NCI-H460 (cell line): Measurements from ENCODE around the gene DUOX1. TPM values are rescaled to one million over a fixed set of nuclear protein-coding genes. Genes with fewer than 3 reads are reported as not detected.

Source experiments
- DNase-seq: peaks from one replicate; pipeline ENCODE4 v3.0.0-alpha.2; 2016; ENCODE audit warnings: low read depth; ENCODE audit errors: extremely low read depth
- total RNA-seq: library from RNA; depleted of rRNA; stranded (reverse); fragments of >200 nt; shearing (Covaris generic); gene quantifications from 2 replicates; pipeline ENCODE4 v1.2.3, GENCODE V29; 2014

Gene DUOX1
- total RNA-seq, 1 experiment from 2014 or later: not detected

DNA sequence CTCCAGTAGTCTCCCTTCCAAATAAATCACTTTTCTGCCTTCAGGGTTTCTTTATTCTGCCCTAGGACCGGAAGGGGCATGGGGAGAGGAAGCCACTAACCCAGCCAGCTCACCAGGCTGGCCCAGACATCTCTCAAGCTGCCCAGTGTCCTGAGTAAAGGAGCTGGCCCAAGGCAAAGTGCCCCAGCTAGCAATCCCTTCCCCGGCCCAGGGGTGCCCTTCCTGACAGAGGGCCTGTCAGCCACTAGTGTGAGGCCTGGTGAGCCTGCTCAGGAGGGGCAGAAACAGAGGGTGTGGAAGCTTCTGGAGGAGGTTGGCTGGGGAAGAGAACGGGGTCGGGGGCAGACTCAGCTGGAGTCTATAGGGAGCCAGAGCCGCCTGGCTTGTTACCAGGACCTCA, 35.7 kb downstream of the DUOX1 start:
- DNase-seq: no peak

DNA sequence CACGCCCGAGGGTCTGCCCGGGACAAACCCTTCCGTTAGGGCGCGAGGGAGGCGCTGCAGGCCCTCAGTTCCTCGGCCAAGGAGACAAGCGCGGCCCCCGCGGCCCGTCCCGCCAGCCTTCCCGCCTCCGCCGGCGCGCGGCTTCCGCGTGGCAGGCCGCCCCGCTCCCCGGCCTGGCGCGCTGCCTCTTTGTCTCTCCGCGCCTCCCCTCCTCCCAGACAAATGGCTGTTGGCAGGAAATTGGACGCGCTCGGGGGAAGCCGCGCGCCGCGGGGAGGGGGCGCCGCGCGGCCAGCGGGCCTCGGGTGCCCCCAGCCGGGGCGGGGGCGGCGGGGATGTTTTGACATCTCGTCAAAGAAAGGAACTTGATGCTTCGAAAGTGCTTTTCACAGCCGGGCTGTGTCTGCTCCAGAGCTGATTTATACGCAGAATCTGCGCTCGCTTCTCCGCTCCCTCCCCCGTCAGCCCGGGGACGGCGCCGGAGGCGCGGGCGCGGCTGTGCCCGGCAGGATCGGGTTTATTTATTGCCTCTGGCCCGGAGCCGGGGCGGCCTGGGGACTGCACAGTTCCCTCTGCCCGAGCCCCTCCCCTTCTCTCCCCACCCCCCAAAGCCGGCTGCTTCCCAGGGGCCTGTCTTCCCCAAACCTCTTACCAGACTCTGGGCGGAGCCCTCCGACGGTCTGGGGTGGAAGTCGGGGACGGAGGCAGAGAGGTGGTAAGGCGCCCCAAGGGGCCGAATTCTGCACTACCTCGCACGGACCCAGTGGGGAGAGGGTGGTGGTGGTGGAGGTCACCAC, 37.2 kb downstream of the DUOX1 start:
- DNase-seq: peak; percentile 83

DNA sequence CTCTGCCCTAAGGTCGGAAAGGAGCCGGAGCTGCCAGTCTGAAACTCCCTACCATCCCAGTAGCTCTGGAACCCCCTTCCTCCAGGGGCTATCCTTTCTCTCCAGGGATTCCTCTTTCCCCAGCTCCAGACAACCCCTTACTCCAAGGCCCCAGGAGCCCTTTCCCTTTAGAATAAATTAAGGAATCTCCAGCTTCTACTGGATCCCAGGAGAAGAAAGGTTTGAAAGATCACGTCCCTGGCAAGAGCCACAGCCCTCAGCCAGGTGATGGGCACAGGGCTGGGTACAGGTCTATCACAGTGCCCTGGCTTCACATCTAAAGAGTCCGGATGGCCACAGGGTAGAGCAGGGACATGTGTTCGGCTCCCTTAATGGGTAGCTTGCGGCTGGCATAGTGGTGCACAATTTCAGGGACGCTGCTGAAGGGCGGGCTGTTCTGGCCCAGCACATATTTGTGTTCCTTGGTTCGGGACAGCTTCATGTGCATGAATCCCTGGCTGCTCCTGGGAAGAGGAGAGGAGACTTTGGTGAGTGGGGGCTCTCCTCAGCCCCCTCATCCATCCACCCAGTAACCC, 37.9 kb downstream of the DUOX1 start:
- no peak for DNase-seq

DNA sequence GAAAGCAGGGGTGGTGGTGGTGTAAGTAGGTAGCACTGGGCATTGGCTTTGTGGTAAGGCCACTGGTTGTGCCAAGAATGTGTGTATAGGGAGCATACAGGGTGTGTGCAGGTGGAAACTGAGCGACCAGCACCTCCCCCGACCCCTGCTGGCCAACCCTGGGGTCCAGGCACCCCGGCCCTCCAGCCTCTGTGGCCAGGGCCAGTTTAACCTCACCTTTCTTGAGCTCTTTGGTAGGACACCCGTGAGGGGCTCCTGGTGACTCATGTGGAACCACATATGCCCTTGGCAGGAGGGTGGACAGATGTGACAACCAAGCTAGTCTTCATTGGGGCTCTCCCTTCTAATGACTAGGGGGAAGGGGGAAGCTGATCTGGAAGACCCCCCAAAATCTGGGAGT, 38.5 kb downstream of the DUOX1 start:
- DNase-seq: no peak

DNA sequence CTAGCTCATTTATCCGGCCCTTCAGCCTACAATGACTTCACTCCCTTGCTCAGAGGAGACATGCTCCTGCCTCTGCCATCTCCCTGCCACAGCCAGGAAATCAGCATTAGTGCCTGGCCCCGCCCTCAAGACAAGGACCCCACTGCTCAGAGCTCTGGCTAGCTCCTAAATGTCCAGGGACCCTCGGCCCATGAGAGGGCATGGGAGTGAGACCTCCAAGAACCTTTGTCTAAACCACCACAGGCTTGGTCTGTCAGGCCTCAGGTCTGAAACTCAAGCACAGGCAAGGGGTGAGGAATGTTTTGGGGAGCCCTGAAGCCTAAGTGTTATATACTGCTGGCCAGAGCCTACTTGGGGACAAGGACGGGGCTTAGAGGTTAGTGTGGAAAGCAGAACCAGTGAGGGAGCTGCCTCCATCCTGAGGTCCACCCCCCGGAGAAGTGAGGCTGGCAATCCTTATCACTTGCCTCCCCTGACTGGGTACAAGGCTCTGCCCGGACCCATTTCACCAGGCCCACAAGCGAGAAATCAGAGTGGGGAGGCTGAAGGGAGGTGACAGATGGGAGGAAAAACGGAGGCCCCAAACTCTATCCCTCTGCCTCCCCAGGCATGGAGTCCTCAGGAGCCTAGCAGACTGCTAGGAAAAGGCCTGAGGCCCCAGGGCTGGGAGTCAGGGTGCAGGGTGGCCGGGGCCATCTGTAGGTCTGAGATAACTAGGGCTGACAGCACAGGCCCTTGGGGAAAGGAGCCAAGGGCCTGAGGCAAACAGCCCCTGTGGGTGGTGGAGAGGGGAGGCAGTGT, 39.2 kb downstream of the DUOX1 start:
- no peak for DNase-seq

DNA sequence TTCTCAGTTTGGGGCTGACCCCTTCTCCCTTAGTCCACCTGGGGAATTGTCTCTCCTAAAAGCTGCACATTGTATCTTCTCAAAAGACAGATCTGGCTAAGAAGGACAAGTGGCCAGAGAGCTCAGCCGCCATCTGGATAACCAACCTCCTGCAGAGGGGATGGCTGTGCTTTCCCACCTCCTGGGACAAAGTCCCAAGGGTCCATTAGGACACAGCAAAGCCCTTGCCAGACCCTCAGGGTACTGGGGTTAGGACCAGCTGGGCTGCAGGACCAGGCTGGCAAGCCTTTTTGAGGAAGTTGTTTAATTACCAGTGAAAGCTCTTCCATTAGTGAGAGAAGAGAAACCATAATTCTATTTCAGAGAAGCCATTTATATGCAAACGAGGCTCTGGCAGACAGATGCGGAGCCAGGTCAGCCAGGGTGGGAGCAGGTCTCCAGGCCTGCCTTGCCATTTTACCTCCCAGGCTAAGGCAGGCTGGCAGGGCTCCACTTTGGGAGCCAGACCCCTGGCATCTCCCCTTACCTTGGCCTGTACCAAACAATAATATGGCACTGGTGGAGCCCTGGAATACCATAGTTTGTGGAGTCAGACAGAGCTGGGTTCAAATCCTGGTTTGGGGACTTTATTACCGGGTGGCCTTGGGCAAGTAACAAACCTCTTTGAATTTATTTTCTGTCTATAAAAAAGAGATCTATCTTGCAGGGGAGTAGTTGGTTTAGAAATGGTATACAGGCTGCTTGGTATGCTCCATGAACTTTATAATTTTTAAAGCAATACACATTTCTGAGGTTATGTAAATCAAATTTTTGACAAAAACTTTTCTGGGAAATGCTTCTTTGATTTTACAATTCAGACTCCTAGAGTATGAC, 40.0 kb downstream of the DUOX1 start:
- DNase-seq: no peak

DNA sequence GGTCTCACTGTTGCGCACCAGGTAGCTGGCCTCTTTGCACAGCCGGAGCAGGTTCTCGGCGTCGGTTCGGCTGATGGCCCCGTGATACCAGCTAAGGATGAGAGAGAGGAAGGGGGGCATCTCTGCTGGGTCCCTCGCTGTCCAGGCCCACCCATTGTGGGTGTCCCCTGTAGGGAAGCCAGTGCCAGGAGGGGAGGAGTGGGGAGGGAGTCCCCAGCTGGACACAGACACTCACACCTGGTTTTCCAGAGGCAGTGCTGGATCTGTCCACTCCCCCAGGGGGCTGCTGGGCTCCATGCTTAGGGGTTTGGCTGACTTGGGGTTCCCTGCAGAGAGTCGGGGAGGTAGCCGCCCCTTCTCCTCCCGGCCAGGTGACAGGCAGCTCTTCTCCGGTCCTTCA, 42.1 kb downstream of the DUOX1 start:
- DNase-seq: no peak

DNA sequence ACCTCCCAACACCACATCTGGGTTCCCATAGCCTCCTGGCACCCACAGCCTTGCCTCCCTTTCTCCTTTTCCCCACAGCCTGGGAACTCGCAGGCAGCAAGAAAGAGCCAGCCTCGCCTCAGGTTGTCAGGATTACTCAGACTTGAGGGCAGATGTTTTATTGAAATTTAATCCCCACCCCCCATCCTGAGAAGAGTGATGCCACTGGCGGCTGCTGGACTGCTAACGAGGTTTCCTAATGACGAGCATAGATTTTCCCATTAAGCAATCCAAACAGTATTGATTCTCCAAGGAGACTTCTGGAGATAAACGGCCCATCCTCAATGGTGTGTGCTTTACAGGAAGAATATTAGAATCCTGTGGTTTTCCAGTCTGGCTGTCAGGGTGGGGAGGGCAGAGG, 44.3 kb downstream of the DUOX1 start:
- DNase-seq: no peak

DNA sequence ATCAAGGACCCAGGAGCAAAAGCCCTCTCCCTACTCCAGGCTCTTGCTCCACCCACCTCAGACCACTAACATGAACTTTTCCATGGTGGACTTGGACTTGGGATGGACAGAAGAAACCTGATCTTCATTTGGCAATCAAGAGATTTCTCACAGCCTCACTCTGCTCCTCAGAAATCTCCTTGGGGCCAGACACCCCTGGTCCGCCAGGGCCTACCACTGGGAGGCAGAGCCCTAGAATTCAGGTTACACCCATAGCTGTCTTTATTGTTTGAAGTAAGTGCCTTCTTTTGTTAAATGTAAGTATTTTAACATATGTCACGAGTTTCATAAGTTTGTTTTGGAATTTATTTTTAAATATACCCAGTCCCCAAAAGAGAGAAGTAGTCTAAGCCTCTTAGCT, 44.8 kb downstream of the DUOX1 start:
- no peak for DNase-seq

DNA sequence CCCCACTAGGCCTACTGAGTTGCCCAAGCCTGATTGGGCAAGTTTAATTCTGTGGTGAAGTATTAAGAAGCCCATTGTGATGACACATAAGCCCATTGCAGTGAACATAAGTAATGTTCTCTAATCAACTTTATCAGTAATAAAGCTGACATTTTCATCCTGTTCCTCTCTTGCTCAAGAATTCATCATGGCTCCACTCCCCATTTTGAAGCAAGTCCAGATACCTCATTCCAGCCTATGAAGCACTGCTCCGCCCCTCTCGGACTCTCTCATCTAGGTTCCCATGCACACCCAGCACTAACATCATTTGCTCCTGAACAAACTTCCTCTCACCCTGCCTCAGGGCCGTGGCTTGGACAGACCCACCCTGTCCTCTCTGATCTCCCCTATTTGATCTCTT, 47.5 kb downstream of the DUOX1 start:
- DNase-seq: no peak

DNA sequence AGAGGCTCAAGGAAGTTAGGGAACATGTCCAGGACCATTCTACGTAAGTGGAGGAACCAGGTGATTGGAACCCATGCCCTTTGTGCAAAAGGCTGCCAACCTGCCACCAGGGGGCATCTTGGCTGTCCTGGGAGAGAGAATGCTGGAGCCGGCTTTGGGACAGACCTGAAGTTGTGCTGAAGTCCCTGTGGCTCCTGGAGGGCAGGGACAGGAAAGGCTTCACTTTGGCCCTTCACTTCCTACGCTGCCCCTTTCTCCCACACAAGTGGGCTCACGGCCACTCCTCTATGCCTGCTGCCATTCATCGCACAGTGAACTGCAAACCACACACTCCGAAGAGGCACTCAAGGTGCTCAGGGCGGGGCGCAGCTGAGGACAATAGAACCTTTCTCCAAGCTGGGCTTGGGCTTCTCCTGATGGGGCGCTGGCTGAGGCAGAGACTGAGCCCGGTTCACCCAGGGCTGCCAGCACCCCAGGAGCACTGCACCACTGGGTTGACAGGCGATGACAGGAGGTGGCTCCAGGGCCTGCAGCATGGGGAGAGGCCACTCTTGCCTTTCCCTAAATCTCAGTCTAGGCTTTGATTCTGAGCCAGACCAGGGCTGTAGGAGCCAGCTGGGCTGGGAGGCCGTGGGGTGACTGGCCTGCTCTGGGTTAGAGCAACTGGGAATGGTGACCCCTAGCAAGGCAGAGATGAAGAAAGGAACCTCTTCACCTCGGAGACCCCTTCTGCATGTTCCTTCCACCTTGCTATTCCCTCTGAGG, 49.6 kb downstream of the DUOX1 start:
- DNase-seq: peak; percentile 39

DNA sequence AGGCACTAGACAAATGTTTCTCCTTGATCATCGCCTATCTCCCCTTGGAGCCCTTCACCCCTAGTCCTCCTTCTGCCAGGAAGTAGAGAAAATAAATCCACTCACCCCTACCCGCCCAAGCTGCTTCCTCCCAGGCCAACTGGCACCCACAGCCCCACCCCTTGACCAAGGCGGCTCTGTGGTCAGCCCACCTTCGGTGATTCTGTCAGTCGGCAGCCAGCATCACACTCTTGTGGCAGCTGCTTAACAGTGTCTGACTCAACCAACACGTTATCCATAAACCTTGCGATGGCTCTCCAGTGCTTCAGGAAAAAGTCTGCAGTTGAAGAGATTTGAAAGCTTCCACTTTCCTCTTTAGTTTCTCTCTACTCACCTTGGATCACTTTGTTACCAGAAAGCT, 50.4 kb downstream of the DUOX1 start:
- DNase-seq: no peak

DNA sequence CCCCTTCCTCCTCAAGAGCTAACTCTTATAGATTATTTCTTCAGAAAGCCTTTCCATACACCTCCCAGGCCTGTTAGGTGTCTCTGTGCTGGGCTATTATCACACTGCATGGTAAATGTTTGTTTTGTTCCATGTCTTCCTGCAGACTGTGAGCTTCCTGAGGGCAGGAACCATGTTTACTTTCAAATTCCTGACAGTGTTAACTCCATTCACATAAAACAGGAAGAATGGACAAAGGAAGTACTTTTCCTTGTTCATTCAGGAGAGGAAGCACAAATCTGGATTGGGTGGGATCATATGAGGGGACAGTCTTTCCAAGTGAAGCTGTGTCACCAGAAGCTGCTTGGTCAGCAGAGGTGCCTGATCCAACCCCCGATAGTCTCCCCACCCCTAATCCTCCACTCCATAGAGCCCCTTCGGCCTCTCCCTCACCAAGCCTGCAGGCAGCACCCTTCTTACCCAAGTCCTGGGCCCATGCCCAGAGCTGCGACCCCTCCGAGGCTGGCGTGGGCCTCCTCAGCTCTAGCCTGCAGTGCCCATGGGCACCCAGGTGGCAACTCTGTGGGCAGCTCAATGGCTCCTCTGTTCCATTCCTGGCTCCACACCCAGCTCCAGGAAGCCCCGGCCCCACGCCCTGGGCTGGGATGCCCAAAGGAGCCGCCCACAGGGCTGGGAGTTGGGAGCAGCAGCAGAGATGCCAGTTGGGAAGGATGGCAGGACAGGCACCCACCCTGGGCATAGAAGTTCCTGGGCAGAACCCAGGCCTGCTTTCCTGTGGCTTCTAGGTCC, 51.0 kb downstream of the DUOX1 start:
- DNase-seq: no peak

DNA sequence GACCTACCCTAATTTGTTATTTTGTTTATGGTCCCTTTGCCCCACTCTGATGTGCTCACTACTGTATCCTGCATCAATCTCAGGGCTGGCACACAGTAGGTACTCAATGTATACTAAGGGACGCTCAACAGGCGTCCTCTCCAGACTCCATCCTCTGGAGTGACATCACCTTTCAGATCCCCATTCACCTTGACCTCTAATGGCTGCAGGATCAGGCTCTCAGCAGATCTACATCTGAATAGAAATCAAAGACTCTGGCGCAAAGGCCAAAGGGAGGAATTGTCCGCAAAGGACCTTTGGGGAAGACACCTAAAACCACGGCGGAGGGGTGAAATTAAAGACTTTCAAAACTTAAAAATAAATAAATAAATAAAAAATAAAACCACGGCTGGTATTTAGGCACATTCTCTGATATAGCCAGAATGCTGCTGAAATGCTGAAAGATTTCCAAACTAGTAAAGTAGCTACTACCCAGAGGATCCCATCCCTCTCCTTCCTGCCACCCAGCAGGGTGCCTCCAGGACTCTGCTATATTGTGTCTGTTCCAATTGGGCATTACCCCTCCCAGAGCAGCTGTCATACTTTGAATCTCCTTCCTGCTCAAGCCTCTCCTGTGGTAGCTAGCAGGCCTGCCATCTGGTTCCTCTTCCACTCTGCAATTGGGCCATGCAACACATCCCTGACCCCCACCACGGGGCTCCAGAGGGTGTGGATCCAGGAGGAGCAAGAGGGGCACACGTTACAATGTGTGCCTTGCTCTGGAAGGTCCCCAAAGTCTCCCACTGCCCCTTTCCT, 51.9 kb downstream of the DUOX1 start:
- DNase-seq: no peak

DNA sequence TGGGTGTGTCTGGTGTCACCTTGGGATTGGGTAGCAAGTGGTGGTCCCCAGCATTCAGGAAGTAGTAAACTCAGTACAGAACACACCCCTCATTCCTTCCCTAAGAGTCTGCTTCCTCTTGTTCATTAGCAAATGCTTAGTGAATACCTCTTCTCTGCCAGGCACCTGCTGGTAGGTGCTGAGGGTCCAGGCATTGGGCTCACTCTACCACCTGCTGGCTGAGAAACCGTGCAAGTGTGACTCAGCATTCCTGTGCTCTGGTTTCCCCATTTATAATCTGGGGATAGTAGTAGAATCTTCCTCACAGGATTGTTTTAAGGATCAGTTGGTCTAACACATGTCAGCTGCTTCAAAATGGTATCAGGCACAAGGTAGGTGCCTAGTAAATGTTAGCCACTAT, 53.2 kb downstream of the DUOX1 start:
- no peak for DNase-seq

DNA sequence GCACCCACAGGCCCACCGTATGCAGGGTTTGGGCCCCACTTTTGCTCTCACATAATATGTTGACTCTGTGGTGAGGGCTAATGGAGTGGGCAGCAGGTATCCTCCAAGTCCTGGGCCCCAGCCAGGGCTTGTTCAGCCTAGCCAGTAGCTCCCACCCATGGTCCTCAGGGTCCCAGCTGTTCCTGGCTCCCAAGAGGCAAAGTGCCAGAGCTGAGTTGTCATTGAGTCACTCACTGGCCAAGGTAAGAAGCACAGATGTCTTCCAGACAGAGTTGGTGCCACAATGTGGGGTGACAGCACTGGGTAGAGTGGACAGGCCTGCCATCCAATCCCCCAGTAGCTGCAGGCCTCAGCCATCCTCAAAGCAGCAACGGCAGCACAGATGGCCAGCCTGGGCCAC, 53.7 kb downstream of the DUOX1 start:
- DNase-seq: no peak

DNA sequence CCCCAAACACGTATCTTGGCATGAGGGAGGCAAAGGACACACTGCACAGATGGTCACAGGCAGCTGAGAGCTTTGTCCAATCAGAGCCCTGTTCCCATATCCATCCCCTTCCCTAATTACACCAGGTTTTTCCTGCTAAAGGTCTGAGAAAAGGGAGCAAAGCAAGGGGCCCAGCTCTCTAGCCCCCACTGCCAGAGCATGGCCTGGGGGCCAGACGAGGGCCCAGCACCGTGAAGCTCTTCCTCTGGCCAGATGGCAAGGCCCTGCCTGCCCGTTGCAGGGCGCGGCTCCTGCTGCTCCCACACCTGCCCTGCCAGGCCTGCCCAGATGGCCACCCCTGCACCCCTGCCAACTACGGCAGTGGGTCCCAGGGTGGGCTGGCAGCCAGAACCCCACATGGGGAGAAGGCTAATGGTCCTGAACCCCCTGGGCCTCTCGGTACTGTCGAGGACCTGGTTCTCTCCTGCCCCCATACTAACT, 54.8 kb downstream of the DUOX1 start:
- DNase-seq: no peak

DNA sequence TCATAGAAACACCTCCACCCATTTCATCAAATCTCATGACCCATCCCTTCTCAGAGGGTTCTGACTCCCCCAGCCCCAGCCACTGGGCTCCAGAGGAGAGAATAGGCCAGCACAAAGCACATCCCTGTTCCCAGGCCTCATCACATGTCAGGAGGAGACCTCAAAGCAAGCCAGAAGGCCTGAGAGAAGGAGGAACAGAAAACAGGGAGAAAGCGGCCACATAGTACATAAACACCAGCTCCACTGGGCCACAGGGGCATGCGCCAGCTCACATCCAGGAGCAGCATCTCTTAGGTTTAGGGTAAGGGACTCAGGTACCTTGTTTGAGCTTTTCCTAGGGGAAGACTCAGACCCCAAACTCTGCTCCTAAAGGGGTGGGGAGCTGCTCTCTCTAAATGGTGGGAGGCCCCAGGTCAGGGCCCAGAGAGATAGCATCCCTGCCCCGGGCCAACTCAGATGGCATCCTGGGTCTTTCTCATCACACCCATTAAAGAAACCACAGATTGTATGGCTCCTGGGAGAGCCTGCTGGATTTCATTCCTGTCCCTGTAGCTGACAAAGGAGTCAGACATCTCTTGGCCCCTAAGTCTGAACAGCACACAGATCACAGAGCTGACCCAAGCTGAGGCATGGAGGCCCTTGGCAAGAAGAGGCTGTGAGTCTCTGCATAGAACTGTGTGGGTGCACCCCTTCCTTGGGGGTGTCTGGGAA, 55.4 kb downstream of the DUOX1 start:
- DNase-seq: no peak
